Endothelial cell of umbilical vein (primary cell): ENCODE data around the gene GNMT. TPM values are rescaled to one million over a fixed set of nuclear protein-coding genes. Genes with fewer than 3 reads are reported as not detected.

Experiments used
- BruUV-seq: library from RNA; stranded (reverse); fragments of 400-500 nt; replicated peaks from 2 replicates; lab custom pipeline; 2021; lab: Mats Ljungman, UMichigan
- CTCF ChIA-PET: fragments of 300-600, 350-600 bp; sonication (Branson Sonifier 250); formaldehyde crosslinking; loops from one replicate; lab custom pipeline; 2021; ENCODE audit warnings: antibody characterized with exemption, inconsistent platforms; lab: Charles Lee
- POLR2A ChIA-PET: fragments of 300-600, 350-600 bp; sonication (Branson Sonifier 250); formaldehyde crosslinking; loops from one replicate; lab custom pipeline; 2021; ENCODE audit warnings: antibody characterized with exemption, inconsistent platforms; lab: Charles Lee
- DNase-seq: peaks from one replicate; pipeline ENCODE4 v3.0.0-alpha.2; 2011; ENCODE audit warnings: low read depth, low spot score
- FAIRE-seq: peaks from 2 replicates; lab custom pipeline; 2011; peaks lifted over from hg19 to GRCh38; lab: Jason Lieb, UNC
- H2AFZ ChIP-seq: 2 replicates; pipeline ENCODE4 v1.6.0; 2012; ENCODE audit warnings: low read depth, low read length, control low read depth, inconsistent platforms
- H3K27ac ChIP-seq: 2 replicates; pipeline ENCODE4 v1.5.1; 2011; ENCODE audit warnings: low read depth, mild to moderate bottlenecking, control low read depth, low read length, moderate library complexity; ENCODE audit not compliant: insufficient read depth
- H3K27me3 ChIP-seq, 2 experiments: 2 replicates each; pipeline versions ENCODE4 v1.6.0 to v1.6.1; 2011; ENCODE audit warnings: low read length in 2 of 2, mixed read lengths in 1 of 2; ENCODE audit not compliant: control insufficient read depth in 2 of 2, insufficient read depth in 2 of 2
- H3K36me3 ChIP-seq, 2 experiments: 2 replicates in 1 of 2; 3 replicates in 1 of 2; pipeline ENCODE4 v1.5.1; 2011; ENCODE audit warnings: low read length in 2 of 2, mild to moderate bottlenecking in 1 of 2, moderate library complexity in 1 of 2; ENCODE audit not compliant: control insufficient read depth in 2 of 2, insufficient read depth in 2 of 2; ENCODE audit errors: extremely low read depth in 1 of 2
- H3K4me1 ChIP-seq: 3 replicates; pipeline ENCODE4 v1.5.1; 2011; ENCODE audit warnings: mild to moderate bottlenecking, low read length; ENCODE audit not compliant: control insufficient read depth, insufficient read depth; ENCODE audit errors: extremely low read depth
- H3K4me2 ChIP-seq: 2 replicates; pipeline ENCODE4 v1.6.1; 2011; ENCODE audit warnings: low read length, control low read depth, mixed read lengths; ENCODE audit not compliant: insufficient read depth
- H3K4me3 ChIP-seq, 3 experiments: fragments of 200-600 bp in 1 of 3; sonication (generic), shearing (Covaris generic) in 1 of 3; replicated peaks in 1 of 3; 2 replicates each; pipeline ENCODE4 v1.5.1; 2011 to 2016; ENCODE audit warnings: control low read depth in 3 of 3, low read length in 3 of 3, mild to moderate bottlenecking in 2 of 3, inconsistent platforms in 1 of 3, low read depth in 1 of 3, moderate library complexity in 1 of 3; ENCODE audit not compliant: insufficient read depth in 1 of 3
- H3K79me2 ChIP-seq: 2 replicates; pipeline ENCODE4 v1.6.0; 2012; ENCODE audit warnings: low read length, inconsistent platforms; ENCODE audit not compliant: control insufficient read depth, insufficient read depth
- H3K9ac ChIP-seq: replicated peaks from 2 replicates; pipeline ENCODE3; 2011; ENCODE audit warnings: low read length, control low read depth; ENCODE audit not compliant: insufficient read depth; ENCODE audit errors: extremely low read depth
- H3K9me1 ChIP-seq: replicated peaks from 3 replicates; pipeline ENCODE4 v1.6.0; 2011; ENCODE audit warnings: mild to moderate bottlenecking, low read length; ENCODE audit not compliant: control insufficient read depth, insufficient read depth; ENCODE audit errors: extremely low read depth
- H3K9me3 ChIP-seq: replicated peaks from 2 replicates; pipeline ENCODE4 v1.5.1; 2012; ENCODE audit warnings: low read length, inconsistent platforms; ENCODE audit not compliant: control insufficient read depth, insufficient read depth
- H4K20me1 ChIP-seq: replicated peaks from 2 replicates; pipeline ENCODE3; 2011; ENCODE audit warnings: mild to moderate bottlenecking, low read length; ENCODE audit not compliant: control insufficient read depth, insufficient read depth; ENCODE audit errors: extremely low read depth
- CTCF ChIP-seq, 2 donors: IDR thresholded peaks; 1 replicate in 1 of 2; 2 replicates in 1 of 2; pipeline ENCODE4 v1.5.1; 2011; ENCODE audit warnings: low read length in 2 of 2, mild to moderate bottlenecking in 2 of 2, moderate library complexity in 2 of 2, control low read depth in 1 of 2, inconsistent platforms in 1 of 2, low read depth in 1 of 2; ENCODE audit not compliant: insufficient read depth in 1 of 2; ENCODE audit errors: extremely low read depth in 1 of 2
- EZH2 ChIP-seq: IDR thresholded peaks from 2 replicates; pipeline ENCODE4 v1.6.1; 2012; ENCODE audit warnings: borderline replicate concordance, low read depth, mild to moderate bottlenecking, moderate library complexity, low read length, inconsistent platforms; ENCODE audit not compliant: severe bottlenecking
- FOS ChIP-seq: IDR thresholded peaks from 2 replicates; pipeline ENCODE4 v1.6.1; 2011; ENCODE audit warnings: mild to moderate bottlenecking, low read length, moderate library complexity, borderline replicate concordance; ENCODE audit not compliant: insufficient read depth
- GATA2 ChIP-seq: IDR thresholded peaks from 2 replicates; pipeline ENCODE4 v1.7.0; 2011; ENCODE audit warnings: low read depth, mild to moderate bottlenecking, moderate library complexity, mixed read lengths, low read length; ENCODE audit not compliant: insufficient read length, insufficient read depth
- JUN ChIP-seq: IDR thresholded peaks from 2 replicates; pipeline ENCODE4 v1.6.1; 2011; ENCODE audit warnings: borderline replicate concordance, low read depth; ENCODE audit not compliant: insufficient read length, insufficient read depth
- MAX ChIP-seq: IDR thresholded peaks from 2 replicates; pipeline ENCODE4 v1.6.1; 2011; ENCODE audit not compliant: insufficient read depth, insufficient read length
- MYC ChIP-seq: IDR thresholded peaks from one replicate; pipeline ENCODE4 v1.6.1; 2011; ENCODE audit warnings: mild to moderate bottlenecking, low read depth, low read length
- POLR2A ChIP-seq: IDR thresholded peaks from 2 replicates; pipeline ENCODE4 v1.6.1; 2012; ENCODE audit warnings: low read depth, mild to moderate bottlenecking, control low read depth, low read length
- POLR2AphosphoS5 ChIP-seq: IDR thresholded peaks from 2 replicates; pipeline ENCODE4 v1.6.1; 2012; ENCODE audit warnings: low read depth, mild to moderate bottlenecking, control low read depth, low read length, moderate library complexity; ENCODE audit not compliant: insufficient read depth
- dilution Hi-C: fragments of 300-500 bp; cut with MboI; formaldehyde crosslinking; loops from one replicate; pipeline ENCODE4 v1.15.0; 2019; ENCODE audit warnings: low sequenced_read_pairs; ENCODE audit not compliant: extremely low pct_ligation_motif_present
- intact Hi-C: fragments of 100-400 bp; cut with micrococcal nuclease; formaldehyde crosslinking; loops from one replicate; pipeline ENCODE4 v1.10.0; 2022
- polyA plus RNA-seq, 4 experiments: library from polyadenylated mRNA; depleted of rRNA in 3 of 4; stranded (reverse) in 3 of 4; unstranded in 1 of 4; fragments of >200 nt; gene quantifications; 2 replicates each; pipeline versions ENCODE4 v1.2.1 to v1.2.3, GENCODE V29; 2011 to 2012; ENCODE audit warnings: missing spikeins in 1 of 4
- total RNA-seq: library from RNA; stranded (reverse); gene quantifications from 2 replicates; pipeline ENCODE4 v1.2.3, GENCODE V29; 2021

Gene GNMT
- total and polyA plus RNA-seq, 2 donors (not counting 3 experiments of a cell fraction or from before 2014, with no cell fraction given), result 0.41 to 1.2 TPM

GRCh38 chr6:42968126-42968701 is 7.7 kb downstream of the GNMT start:
- TF ChIP-seq FOS (no peak), MYC (no peak), POLR2AphosphoS5 (no peak), EZH2 (no peak), CTCF (IDR thresholded peaks at IDR 0.05; ENCODE audit: extremely low read depth in 1 of 2, insufficient read depth in 1 of 2, low read depth in 1 of 2, low read length in 2 of 2) (no peak), POLR2A (no peak), JUN (no peak), MAX (no peak), GATA2 (no peak)
- intact Hi-C loops, result no loop called here
- Histone ChIP-seq H3K4me1 (peaks cover 5% of the 10 kb centered on the region), H3K4me3 (no peak overlapping the region), H3K9me1 (no peaks in the 10 kb centered on the region), H4K20me1 (no peaks in the 10 kb centered on the region), H2AFZ (no peak overlapping the region), H3K9ac (no peak overlapping the region), H3K79me2 (no peaks in the 10 kb centered on the region), H3K4me2 (no peak overlapping the region), H3K27me3 (no peaks in the 10 kb centered on the region), H3K27ac (no peak overlapping the region), H3K9me3 (no peaks in the 10 kb centered on the region), H3K36me3 (peaks cover 0 to 15% of the 10 kb centered on the region in 2 experiments)
- FAIRE-seq, result no peak
- dilution Hi-C loops, result no loop called here
- POLR2A ChIA-PET, result no interaction called here
- CTCF ChIA-PET, result no interaction called here
- no TSS peak for BruUV-seq
- DNase-seq, result no peak
